ENCODE measurements around the gene ABLIM2.

ABLIM2 gene

GRCh38 chr4:7987148-7987989 is 171.2 kb downstream of the ABLIM2 start:
- DNase-seq (ENCODE audit: low read depth in 2 of 3, low spot score in 1 of 3): peak; percentile 68 to 88 (median 68)

GRCh38 chr4:7985891-7986441 is 172.6 kb downstream of the ABLIM2 start:
- no peak for DNase-seq (ENCODE audit: low read depth in 2 of 3, low spot score in 1 of 3)

GRCh38 chr4:7985072-7985471 is 173.5 kb downstream of the ABLIM2 start:
- DNase-seq (ENCODE audit: low read depth in 2 of 3, low spot score in 1 of 3): no peak

DNA sequence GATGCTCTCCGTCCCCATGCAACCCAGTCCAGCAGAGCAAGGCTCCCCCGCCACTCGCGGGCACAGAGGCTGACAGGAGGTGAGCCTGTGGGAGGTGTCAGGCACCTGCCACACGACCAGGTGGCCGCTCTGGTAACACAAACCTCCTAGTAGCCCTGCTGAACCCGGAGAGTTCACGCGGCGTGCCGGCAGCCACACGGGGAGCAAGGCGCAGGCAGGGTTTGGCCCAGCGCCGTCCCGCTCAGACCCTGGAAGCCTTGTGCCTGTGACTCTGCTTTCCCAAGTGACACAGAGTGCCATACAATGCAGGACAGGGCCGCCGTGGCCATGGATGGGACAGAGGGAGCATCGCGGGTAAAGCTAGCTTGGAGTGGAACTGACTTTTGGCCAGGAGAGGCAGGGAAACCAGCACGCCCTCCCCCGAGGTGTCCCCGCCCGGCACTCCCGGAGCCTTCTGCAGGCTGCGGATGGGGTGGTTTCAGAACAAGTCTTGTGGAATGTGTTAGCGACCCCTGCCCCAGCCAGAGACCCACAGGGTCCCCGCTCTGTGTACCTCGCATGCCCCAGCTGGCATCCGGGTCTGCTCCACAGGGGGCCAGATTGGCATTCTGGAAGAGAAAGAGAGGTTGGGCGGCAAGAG is 174.2 kb downstream of the ABLIM2 start:
- no peak for DNase-seq (ENCODE audit: low read depth in 2 of 3, low spot score in 1 of 3)

DNA sequence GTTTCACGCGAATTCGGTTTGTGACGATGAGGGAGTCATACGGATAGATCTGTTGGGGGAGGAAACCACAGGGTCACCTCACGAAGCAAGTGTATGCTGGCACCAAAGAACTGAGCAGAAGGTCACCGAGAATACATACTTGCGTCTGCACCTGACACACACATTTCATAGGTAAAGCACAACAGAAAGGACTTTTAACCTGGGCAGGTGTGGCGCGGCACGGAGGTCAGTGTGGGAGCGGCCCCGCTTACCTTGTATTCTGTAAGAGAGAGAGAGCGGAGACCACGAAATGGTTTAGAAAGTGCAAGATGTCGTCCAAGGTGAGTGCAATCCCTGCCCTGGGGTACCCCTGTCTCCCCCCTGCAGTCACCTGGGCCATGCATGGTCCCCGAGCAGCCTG is 175.3 kb downstream of the ABLIM2 start:
- DNase-seq (ENCODE audit: low read depth in 2 of 3, low spot score in 1 of 3): no peak

DNA sequence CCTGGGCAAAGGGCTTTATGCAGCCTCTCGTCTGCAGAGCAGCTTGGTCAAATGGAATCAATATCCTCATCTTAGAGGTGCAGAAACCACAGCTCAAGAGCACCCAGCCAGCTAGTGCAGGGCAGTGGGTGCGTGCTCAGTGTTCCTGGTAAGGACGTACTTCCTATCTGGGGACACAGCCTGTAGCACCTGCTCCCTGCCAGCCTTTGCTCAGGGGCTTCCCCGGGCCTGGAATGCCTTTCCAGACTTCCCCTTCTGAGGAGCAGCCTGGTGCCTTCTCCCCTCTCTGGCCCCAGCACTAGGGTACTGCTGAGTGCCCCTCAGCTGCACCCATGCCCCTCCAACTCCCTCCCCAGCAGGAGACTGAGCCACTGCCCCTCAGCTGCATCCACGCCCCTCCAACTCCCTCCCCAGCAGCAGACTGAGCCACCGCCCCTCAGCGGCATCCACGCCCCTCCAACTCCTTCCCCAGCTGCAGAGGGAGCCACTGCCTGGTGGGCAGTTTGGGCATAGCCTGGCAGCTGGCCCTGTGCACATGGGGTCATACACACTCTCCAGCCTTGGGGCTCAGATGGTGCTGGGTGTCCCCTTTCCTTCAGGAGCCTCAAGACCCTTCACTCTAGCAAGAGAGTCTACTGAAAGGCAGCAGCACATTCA is 176.7 kb downstream of the ABLIM2 start:
- no peak for DNase-seq (ENCODE audit: low read depth in 2 of 3, low spot score in 1 of 3)

DNA sequence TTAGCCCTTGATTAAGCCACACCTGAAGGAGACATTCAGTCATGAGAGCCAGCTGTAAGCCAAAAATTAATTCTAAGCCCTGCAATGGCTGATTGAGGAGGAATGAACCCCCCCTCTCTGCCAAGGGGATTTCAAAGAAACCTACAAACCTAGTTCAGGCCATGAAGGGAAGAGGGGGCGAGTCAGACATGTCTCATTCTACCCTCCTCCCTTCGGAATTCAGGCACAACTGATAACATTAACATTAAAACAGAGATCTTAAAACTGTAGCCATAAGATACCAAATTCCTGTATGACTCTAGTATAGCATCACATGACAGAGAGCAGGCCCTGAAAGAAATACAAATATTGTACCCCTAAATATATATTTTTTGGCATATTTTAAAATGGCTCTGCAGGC is 178.6 kb downstream of the ABLIM2 start:
- DNase-seq (ENCODE audit: low read depth in 2 of 3, low spot score in 1 of 3): no peak

GRCh38 chr4:7979652-7979968 is 179.0 kb downstream of the ABLIM2 start:
- DNase-seq (ENCODE audit: low read depth in 2 of 3, low spot score in 1 of 3): no peak

DNA sequence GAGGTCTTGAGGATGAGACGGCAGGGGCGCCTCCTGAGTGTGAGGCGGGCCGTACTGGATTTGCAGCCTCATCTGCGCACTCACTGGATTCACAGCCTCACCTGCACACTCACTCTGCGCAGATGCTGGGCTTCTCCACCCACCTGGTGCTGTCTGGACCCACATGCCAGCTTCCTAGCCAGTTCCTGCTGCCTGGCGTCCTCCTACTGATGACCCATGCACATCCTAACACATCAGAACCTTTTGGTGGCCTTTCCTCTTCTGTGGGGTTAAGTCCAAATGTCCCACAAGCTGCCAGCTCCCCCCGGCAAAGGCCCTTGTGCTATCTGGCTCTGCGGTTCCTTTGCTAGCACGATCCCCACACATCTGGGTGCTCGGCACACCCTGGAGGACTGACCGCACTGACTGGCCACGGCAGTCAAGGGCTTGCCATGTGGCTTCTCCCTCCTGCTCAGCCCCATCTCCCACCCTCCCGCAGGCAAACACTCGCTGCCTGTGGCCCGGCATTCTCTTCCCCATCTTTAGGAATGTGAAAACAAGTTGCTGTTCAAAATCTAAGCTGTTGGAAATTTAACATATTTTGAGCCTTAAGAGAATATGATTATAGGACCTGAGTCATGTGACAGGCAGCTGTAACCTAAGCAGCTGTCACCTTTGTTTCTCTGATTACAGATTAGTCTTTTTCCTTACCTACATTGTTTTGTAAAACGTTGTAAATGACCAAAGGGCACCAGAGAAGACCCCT is 179.5 kb downstream of the ABLIM2 start:
- DNase-seq (ENCODE audit: low read depth in 2 of 3, low spot score in 1 of 3): no peak

GRCh38 chr4:7978489-7978888 is 180.1 kb downstream of the ABLIM2 start:
- no peak for DNase-seq (ENCODE audit: low read depth in 2 of 3, low spot score in 1 of 3)

- DNase-seq (ENCODE audit: low read depth in 2 of 3, low spot score in 1 of 3): no peak
Measured at GRCh38 chr4:7976634-7977033, 182.0 kb downstream of the ABLIM2 start.

DNA sequence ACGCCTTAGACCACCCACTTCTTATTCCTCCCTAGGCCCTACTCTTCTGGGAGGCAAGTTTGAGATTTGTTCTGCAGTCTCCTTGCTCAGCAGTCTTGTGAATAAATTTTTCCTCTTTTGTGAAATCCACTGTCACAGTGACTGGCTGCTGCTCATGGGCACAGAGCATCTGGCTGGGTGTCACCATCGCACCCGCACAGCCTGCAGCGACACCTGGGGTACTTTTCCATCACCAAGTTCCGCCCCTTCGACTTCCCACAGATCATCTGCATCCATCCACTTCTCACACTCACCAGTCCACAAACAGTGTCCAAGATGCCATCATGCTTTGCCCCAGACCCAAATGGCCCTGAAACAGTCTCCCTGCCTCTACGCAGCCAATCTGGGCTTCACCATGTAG is 182.6 kb downstream of the ABLIM2 start:
- no peak for DNase-seq (ENCODE audit: low read depth in 2 of 3, low spot score in 1 of 3)

GRCh38 chr4:7974425-7974824 is 184.2 kb downstream of the ABLIM2 start:
- DNase-seq (ENCODE audit: low read depth in 2 of 3, low spot score in 1 of 3): no peak

GRCh38 chr4:7973545-7973981 is 185.1 kb downstream of the ABLIM2 start:
- no peak for DNase-seq (ENCODE audit: low read depth in 2 of 3, low spot score in 1 of 3)

DNA sequence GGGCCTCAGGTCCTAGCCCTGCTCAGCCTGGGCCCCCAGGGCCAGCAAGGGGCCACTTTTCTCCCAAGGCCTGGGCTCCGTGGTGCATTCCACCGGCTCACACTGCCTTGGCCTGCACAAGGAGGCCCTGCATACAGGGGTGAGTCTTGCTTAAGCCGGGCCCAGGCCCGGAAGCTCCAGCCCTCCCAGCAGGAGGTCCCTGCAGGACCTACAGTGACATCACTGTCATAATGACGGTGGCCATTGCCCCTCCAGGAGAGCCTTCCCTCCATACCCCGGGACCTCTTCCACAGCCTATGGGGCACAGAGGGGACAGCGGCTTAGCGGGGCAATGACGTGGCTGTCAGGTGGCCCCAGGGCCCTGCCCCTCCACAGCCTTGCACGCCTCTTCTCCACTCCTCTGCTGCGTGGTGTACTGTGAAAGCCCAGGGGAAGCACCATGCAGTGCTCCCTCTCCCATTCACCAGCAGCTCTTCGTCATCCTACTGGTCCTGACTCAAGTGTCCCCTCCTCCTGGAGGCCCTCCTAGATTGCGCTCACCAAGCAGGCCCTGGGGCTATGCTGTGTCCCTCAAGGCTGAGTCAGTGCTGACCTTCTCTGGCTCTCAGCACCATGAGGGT is 186.6 kb downstream of the ABLIM2 start:
- no peak for DNase-seq (ENCODE audit: low read depth in 2 of 3, low spot score in 1 of 3)

DNA sequence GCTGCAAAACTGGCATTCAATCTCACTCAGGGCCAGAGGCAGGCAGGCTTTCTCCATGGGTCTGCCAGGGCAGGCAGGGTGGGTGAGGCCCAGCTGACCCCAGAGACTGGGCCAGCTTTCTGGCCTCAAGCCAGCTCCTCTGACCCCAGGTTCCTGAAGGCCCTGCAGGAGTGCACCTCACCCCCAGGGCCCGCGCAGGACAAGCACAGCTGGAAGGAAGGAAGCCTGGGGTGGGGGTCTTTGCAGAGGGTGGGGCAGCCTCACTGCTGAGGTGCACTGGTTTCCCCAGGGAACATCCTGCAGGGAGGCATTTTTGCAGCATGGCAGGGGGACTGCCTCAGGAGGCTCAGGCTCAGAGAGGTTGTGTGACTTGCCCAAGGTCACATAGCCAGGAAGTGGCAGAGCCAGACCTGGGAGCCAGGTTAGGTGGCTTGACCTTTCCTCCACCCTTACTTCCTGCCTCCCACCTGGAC is 187.4 kb downstream of the ABLIM2 start:
- DNase-seq (ENCODE audit: low read depth in 2 of 3, low spot score in 1 of 3): no peak

- no peak for DNase-seq (ENCODE audit: low read depth in 2 of 3, low spot score in 1 of 3)
Measured at GRCh38 chr4:7970361-7970946, 188.2 kb downstream of the ABLIM2 start.

GRCh38 chr4:7968262-7968896 is 190.2 kb downstream of the ABLIM2 start:
- no peak for DNase-seq (ENCODE audit: low read depth in 2 of 3, low spot score in 1 of 3)

DNA sequence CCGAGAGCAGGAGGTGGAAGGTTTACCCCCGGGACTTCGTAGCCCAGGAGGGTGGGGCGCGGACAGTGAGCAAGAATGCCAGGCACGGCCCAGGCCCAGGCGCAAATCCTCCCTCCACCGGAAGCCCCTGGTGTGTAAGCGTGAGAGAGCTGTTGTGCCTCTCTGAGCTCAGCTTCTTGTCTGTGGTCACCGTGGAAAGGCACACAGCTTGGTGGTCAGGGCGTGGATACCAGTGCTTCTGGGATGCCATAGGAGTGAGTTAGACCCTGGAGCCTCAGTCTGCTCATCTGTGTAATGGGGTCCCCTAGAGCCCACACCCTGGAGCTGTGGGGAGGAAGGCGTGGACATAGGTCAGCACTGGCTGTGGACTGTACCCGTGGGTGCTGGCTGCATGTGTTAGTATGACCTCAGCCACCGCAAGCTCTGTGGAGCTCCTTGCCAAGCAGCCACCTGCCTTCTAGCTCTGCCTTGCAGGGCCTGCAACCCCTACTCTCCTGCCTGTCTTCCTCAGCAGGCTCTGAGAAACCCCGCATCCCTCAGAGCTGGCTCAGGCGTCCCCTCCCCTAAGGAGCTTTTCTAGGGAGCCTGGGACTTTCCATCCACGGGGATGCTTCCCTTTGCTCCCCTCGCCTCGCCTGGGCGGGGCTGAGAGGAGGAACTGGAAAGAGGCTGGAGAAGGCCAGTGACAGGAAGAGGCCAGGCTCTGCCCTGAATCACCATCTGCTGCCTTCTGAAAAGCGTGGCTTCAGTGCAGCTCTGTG is 190.9 kb downstream of the ABLIM2 start:
- no peak for DNase-seq (ENCODE audit: low read depth in 2 of 3, low spot score in 1 of 3)
